ENCODE results near the gene PPP2R5A. TPM values are rescaled to one million over a fixed set of nuclear protein-coding genes. Genes with fewer than 3 reads are reported as not detected.
A peak's percentile ranks its signal among the peaks of the same experiment; 100 is the strongest.

Gene PPP2R5A
- total RNA-seq, 1 experiment from 2014 or later: 22.0 TPM

GRCh38 chr1:212283741-212284140 is 1.5 kb upstream of the PPP2R5A start:
- Histone ChIP-seq H4K91ac (ENCODE audit: insufficient read length, low read depth, low read length) (no peak overlapping the region), H3K56ac (ENCODE audit: insufficient read length, low read depth, low read length) (no peak overlapping the region), H3K23me2 (ENCODE audit: insufficient read length, low read depth, low read length, poor library complexity, severe bottlenecking) (peaks cover 14% of the 10 kb centered on the region), H3K27ac (ENCODE audit: insufficient read length, low read depth, low read length) (no peak overlapping the region), H3K79me2 (ENCODE audit: insufficient read depth, low read length) (peaks cover 4% of the 10 kb centered on the region; the same call in 1 of the 2 replicates), H2BK12ac (ENCODE audit: insufficient read length, low read depth, low read length) (no peak overlapping the region), H4K5ac (ENCODE audit: insufficient read length, low read depth, low read length) (no peak overlapping the region), H3K27me3 (ENCODE audit: insufficient read depth, low read length) (no peaks in the 10 kb centered on the region), H3K14ac (ENCODE audit: insufficient read depth, low read length) (no peak overlapping the region), H2BK15ac (ENCODE audit: low read depth, low read length) (no peak overlapping the region), H3K23ac (ENCODE audit: insufficient read length, low read depth, low read length) (no peak overlapping the region), H2BK20ac (ENCODE audit: low read depth, low read length, poor library complexity, severe bottlenecking) (no peak overlapping the region), H3K79me1 (ENCODE audit: insufficient read depth, low read depth, low read length, poor library complexity, severe bottlenecking) (no peaks in the 10 kb centered on the region), H3K4ac (ENCODE audit: low read depth, low read length) (no peak overlapping the region), H3K4me2 (ENCODE audit: insufficient read depth, insufficient read length, low read length) (peak overlapping the region; percentile 80), H3K9ac (ENCODE audit: extremely low read depth, insufficient read length, low read length) (peak overlapping the region; percentile 70), H2BK5ac (ENCODE audit: insufficient read length, low read length) (no peak overlapping the region), H2AK5ac (ENCODE audit: insufficient read length, low read length) (no peak overlapping the region), H4K20me1 (ENCODE audit: control insufficient read depth, insufficient read depth, insufficient read length) (no peaks in the 10 kb centered on the region), H3K9me3 (ENCODE audit: control insufficient read depth, low read depth, low read length) (no peaks in the 10 kb centered on the region), H2AFZ (ENCODE audit: low read length) (no peak overlapping the region), H3T11ph (ENCODE audit: low read length) (no peak overlapping the region), H3K18ac (ENCODE audit: insufficient read length, low read depth, low read length) (no peak overlapping the region), H3K4me1 (ENCODE audit: insufficient read depth, low read length) (no peaks in the 10 kb centered on the region; the same call in 1 of the 2 replicates), H4K8ac (replicated peaks; ENCODE audit: insufficient read length, low read depth, low read length) (no peak overlapping the region), H2BK120ac (ENCODE audit: low read depth, low read length, poor library complexity, severe bottlenecking) (no peak overlapping the region)
- H3K4me3 Mint-ChIP-seq: peak overlapping the region; percentile 87 to 94
- no peak for DNase-seq
- peak overlapping the region in 2 of 3 experiments; percentile 42 to 98; a peak in 3 of 7 replicates for H3K27ac Mint-ChIP-seq
- H3K4me1 Mint-ChIP-seq: peaks cover 20 to 23% of the 10 kb centered on the region in 2 experiments
- no peaks in the 10 kb centered on the region; a peak in 1 of 7 replicates for H3K36me3 Mint-ChIP-seq (ENCODE audit: insufficient read depth in 1 of 3, low read depth in 3 of 3)
- no peak for TF ChIP-seq CTCF (conservative IDR thresholded peaks at IDR 0.05)
- no CpG with 5 or more reads among the region's 9 CpGs for WGBS (ENCODE audit: extremely low coverage, insufficient read length, low lambda C conversion rate)
- H3K27me3 Mint-ChIP-seq (ENCODE audit: low read depth): no peaks in the 10 kb centered on the region
- H3K9me3 Mint-ChIP-seq: peaks cover 3% of the 10 kb centered on the region in 2 experiments; a peak in 2 of 5 replicates
